GM19240 (cell line): ENCODE measurements around the gene CDC14A.

Source experiments
- DNase-seq: peaks from one replicate; pipeline ENCODE4 v3.0.0; 2011; ENCODE audit warnings: low spot score; ENCODE audit not compliant: insufficient read length

The CDC14A gene

GRCh38 chr1:100482748-100483147 is 130.4 kb downstream of the CDC14A start:
- no peak for DNase-seq

GRCh38 chr1:100483230-100483629 is 130.9 kb downstream of the CDC14A start:
- DNase-seq = no peak

DNA sequence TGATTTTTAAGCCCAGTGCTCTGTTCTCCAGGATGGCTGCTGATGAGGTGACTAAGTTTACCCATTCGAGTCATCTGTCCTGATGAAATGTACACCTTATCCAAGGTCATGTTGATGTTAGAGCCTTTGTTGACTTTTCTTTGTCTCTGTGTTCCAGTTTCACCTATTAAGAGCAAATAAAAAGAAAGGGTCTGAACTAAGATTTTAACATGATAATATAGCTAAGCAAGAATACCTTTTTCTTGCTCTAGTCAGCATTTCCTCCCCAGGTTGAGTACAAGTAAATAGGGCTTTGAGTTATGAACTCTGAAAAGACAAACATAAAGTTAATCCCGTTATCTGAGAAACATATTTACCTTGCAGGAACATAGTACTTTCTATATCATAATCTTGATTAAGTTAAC is 133.6 kb downstream of the CDC14A start:
- no peak for DNase-seq

GRCh38 chr1:100494393-100495084 is 142.2 kb downstream of the CDC14A start:
- DNase-seq = no peak

- DNase-seq = no peak
These were observed 144.6 kb downstream of the CDC14A start for GRCh38 chr1:100496896-100497295.

- DNase-seq = no peak
These were observed 145.5 kb downstream of the CDC14A start for GRCh38 chr1:100497796-100498195.

DNA sequence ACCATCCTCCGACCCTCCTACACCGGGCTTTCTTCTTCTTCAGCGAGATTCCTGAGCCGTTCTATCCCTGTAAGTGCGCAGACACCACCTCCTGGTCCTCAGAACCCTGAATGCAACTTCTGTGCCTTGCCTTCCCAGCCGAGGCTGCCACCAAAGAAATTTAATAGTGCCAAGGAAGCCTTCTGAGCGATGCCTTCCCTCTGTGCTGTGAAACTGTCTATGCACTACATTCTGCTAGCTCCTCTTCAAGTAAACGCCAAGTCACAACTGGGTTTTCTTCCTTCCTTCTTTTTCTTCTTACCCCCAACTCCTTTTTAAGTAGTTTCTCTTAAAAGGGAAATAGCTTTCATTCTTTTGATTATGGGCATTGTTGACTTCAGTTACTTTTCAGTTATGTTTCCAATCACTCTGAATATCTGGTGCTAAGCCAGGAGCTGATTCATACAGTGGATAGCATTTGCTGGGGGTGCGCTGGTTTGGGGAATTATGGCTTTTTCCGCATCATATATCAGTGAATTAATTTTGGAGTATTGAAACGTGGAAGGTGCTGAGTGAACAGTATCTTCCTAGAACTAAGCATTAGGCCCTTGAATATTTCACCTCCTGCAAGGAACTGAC is 147.0 kb downstream of the CDC14A start:
- DNase-seq = no peak

- DNase-seq = no peak
These were observed 149.9 kb downstream of the CDC14A start for GRCh38 chr1:100502052-100502792.

GRCh38 chr1:100506217-100506616 is 153.9 kb downstream of the CDC14A start:
- no peak for DNase-seq

DNA sequence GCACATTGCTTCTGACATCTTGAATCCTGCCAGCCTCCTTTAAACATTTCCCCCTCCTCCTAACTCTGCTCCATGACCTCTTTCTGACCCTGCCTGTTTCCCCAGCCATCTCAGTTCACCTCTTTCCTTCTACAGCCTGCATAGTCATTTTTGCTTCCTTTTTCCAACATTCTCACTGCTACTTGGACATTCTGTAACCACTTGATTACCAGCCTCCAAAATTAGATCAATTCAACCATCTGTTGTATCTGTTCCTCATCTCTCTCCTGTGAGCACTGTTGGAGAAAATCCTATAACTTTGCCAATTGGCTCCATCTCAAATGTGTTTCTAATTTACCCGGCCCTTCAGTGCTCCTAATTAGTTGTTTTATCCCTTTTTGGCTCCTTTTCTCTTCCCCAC is 158.1 kb downstream of the CDC14A start:
- DNase-seq = no peak

GRCh38 chr1:100511058-100511457 is 158.8 kb downstream of the CDC14A start:
- DNase-seq = no peak

- DNase-seq = no peak
These were observed 159.5 kb downstream of the CDC14A start for GRCh38 chr1:100511773-100512172.

DNA sequence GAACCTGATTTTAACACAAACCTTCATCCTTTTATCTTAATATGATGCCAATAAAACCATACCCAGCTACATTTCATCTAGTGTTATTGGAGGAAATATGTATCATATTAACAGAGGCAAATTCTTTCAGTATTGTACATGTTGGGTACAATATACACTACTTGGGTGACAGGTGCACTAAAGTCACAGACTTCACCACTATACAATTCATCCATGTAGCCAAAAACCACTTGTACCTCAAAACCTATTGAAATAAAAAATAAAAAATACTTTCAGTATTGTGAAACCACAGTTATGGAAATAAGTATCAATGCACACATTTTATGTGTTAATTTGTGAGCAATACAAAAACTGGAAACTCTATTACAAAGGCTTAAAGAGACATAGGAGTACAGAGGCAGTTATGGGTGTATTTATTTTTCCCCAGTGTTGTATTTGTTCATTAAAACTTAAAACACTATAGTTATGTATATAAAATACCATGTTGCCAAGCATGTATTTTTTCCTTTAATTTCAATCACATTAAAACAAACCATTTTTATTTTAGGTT is 160.6 kb downstream of the CDC14A start:
- no peak for DNase-seq

GRCh38 chr1:100516857-100517256 is 164.6 kb downstream of the CDC14A start:
- no peak for DNase-seq

GRCh38 chr1:100517515-100517914 is 165.2 kb downstream of the CDC14A start:
- no peak for DNase-seq

DNA sequence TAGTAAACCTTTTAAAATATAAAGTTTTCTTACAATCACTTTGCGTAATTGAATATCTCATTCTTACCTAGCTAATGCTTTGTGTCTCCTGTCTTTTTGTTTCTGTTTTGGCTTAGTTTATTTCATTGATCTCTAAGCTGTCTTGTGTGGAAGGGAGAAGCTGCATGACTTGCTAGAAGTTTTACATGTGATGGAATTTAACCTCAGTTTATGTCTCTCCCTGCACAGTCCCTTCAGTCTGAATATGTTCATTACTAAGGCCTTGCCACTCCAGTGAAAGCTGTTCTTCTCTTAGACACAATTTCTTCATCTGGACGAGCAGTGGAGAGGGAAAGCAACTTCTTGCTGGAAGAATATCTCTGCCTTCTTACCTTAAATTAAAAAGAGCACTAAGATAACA is 165.7 kb downstream of the CDC14A start:
- DNase-seq = no peak

- no peak for DNase-seq
These were observed 170.8 kb downstream of the CDC14A start for GRCh38 chr1:100523038-100523652.

DNA sequence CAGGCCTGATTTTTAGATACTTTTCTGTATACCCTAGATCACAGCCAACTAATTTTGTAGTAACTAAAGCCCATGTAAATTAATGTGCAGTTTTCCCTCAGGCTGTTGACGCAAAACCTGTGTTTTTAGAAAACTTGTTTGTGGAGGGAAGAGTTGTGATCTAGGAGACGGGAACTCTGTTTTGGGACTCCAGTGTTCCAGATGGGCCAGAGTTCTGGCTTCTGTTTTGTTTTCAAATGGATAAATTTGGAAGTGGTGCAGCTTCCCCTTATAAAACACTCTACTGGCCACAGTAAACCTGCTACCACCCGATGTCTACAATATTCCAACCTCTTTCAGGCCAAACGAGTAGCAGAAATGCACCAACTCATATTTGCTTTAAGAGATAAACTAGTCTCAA is 172.0 kb downstream of the CDC14A start:
- DNase-seq = no peak

DNA sequence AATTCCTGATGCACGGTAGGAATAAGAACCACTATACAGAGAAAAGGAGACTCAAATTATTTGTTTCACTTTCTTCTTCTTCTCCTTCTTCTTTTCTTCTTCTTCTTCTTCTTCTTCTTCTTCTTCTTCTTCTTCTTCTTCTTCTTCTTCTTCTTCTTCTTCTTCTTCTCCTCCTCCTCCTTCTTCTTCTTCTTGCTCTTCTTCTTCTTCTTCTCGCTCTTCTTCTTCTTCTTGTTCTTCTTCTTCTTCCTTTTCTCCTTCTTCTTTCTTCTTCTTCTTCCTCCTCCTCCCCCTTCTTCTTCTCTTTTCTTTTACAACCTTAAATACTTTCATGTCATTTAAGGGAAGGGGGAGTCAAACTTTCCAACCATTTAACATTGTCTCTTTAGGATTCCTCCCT is 174.6 kb downstream of the CDC14A start:
- DNase-seq = no peak

DNA sequence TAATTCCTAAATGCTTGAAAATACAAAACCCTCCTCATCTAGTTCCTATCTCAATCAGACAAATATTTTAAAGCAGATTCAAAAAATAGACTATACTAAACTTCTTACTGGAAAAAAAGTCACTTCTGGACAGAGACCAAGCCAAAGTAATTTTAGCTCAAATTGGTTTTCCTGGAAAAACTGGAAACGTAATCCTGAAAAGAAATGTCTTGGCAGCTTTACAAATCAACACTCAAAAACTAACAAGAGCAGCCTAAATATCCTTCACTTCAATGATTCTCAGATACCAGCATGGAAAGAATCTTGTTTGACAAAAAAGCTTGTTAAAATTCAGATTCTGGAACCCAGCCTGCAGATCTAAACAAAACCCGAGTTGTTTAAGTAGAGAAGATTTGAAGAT is 176.6 kb downstream of the CDC14A start:
- DNase-seq = no peak

DNA sequence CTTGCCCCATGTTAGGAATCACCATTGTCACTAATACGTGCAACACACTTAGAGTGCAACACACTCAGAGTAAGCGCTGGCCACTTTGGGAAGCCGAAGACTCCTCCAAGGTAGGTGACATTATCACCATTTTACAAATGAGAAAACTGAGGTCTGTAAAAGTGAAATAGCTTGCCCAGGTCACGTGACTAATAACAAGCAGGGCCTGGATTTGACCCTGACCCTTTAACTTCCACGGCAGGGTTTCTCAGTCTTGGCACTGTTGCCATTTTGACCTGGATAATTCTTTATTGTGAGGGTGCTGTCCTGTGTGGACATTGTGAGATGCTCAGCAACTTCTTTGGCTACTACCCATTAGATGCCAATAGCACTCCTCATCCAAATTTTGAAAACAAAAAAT is 177.8 kb downstream of the CDC14A start:
- no peak for DNase-seq
